ENCODE measurements around the gene PARP11. TPM values are rescaled to one million over a fixed set of nuclear protein-coding genes. Genes with fewer than 3 reads are reported as not detected.

Gene PARP11
- total RNA-seq, 1 experiment from 2014 or later = 13.4 TPM

Other genes with a start within 250 kb of the PARP11 start
- gene CRACR2A, start 120.3 kb downstream of the PARP11 start, total RNA-seq (2014; rRNA removed; shearing (Covaris generic)) = 14.3 and 16.1 TPM in 2 replicates